ENCODE measurements around the gene RCOR2. TPM values are rescaled to one million over a fixed set of nuclear protein-coding genes. Genes with fewer than 3 reads are reported as not detected.

RCOR2 gene
- total RNA-seq, 1 donor from 2014 or later, result not detected

- no peak for DNase-seq (ENCODE audit: extremely low spot score in 2 of 2)
- TF ChIP-seq POLR2A (IDR thresholded peaks at IDR 0.05), result no peak
- TF ChIP-seq POLR2AphosphoS5 (IDR thresholded peaks at IDR 0.05; ENCODE audit: insufficient read depth in 1 of 2, low read depth in 1 of 2), result no peak
- TF ChIP-seq CTCF (IDR thresholded peaks at IDR 0.05), result no peak
- intact Hi-C loops (cut with DNase I), result no loop called here
- no peaks in the 10 kb centered on the region for H3K9me3 ChIP-seq
- H3K36me3 ChIP-seq, result peaks cover 0 to 12% of the 10 kb centered on the region in 2 donors
- H3K4me3 ChIP-seq, result no peak overlapping the region
- H3K4me1 ChIP-seq, result peaks cover 39% of the 10 kb centered on the region
- no peak overlapping the region for H3K27ac ChIP-seq
- H3K27me3 ChIP-seq, result no peaks in the 10 kb centered on the region
These were observed 54.0 kb downstream of the RCOR2 start for GRCh38 chr11:63862923-63863322.

Small RNA genes within 50 kb of the gene (small RNA-seq; reads per million reads assigned to genes)
- not detected for gene RNU6-1306P

Other genes with a start within 250 kb of the RCOR2 start
- 72.2 TPM for gene ATL3, start 245.8 kb downstream of the RCOR2 start, total RNA-seq
- 75.1 TPM for gene RTN3, start 235.7 kb downstream of the RCOR2 start, total RNA-seq
- 13.0 TPM for gene ZFTA, start 148.4 kb downstream of the RCOR2 start, total RNA-seq
- gene SPINDOC, start 103.7 kb downstream of the RCOR2 start, total RNA-seq, result 6.6 TPM
- gene MARK2, start 78.1 kb downstream of the RCOR2 start, total RNA-seq, result 35.6 TPM
- 7.1 TPM for gene NAA40, start 21.8 kb upstream of the RCOR2 start, total RNA-seq
- 383 TPM for gene COX8A, start 57.5 kb upstream of the RCOR2 start, total RNA-seq
- gene OTUB1, start 69.3 kb upstream of the RCOR2 start, total RNA-seq, result 85.0 TPM
- 0.49 TPM for gene FLRT1, start 118.8 kb upstream of the RCOR2 start, total RNA-seq
- 61.4 TPM for gene MACROD1, start 248.9 kb upstream of the RCOR2 start, total RNA-seq

Data from vagina (tissue), 2 donors.